Esophagus (tissue), 2 donors: ENCODE results near the gene MRPL2. TPM values are rescaled to one million over a fixed set of nuclear protein-coding genes. Genes with fewer than 3 reads are reported as not detected.

Experiments
- H3K27ac ChIP-seq, 2 donors: one replicate each; pipeline ENCODE4 v1.5.1; 2013; ENCODE audit warnings: low read depth in 2 of 2, mild to moderate bottlenecking in 2 of 2, inconsistent platforms in 1 of 2, low read length in 1 of 2, moderate library complexity in 1 of 2
- H3K27me3 ChIP-seq, 2 donors: one replicate each; pipeline ENCODE4 v1.6.1; 2013; ENCODE audit warnings: low read length in 2 of 2, control low read depth in 1 of 2, mild to moderate bottlenecking in 1 of 2; ENCODE audit not compliant: insufficient read depth in 2 of 2, control insufficient read depth in 1 of 2
- H3K36me3 ChIP-seq, 2 donors: one replicate each; pipeline ENCODE4 v1.6.1; 2013; ENCODE audit warnings: low read length in 1 of 2; ENCODE audit not compliant: control insufficient read depth in 2 of 2, insufficient read depth in 2 of 2
- H3K4me1 ChIP-seq, 2 donors: one replicate each; pipeline ENCODE4 v1.6.1; 2013; ENCODE audit warnings: low read length in 1 of 2; ENCODE audit not compliant: control insufficient read depth in 2 of 2, insufficient read depth in 2 of 2
- H3K4me3 ChIP-seq, 2 donors: one replicate each; pipeline ENCODE4 v1.5.1; 2013; ENCODE audit warnings: low read length in 2 of 2, mild to moderate bottlenecking in 2 of 2, low read depth in 1 of 2, moderate library complexity in 1 of 2
- H3K9me3 ChIP-seq, 2 donors: one replicate each; pipeline ENCODE4 v1.6.1; 2013; ENCODE audit warnings: mild to moderate bottlenecking in 2 of 2, low read depth in 1 of 2, low read length in 1 of 2, moderate library complexity in 1 of 2; ENCODE audit not compliant: control insufficient read depth in 2 of 2, insufficient read depth in 1 of 2
- WGBS, 2 donors: extraction: QIAGEN DNeasy Blood & Tissue Kit; methylation state at CpG; one replicate each; pipeline ENCODE4 v1.1.7; 2013; 5-methylcytosine and 5-hydroxymethylcytosine counted together
- polyA plus RNA-seq, 2 donors: library from polyadenylated mRNA; stranded (reverse); fragments of 200-250 nt; gene quantifications; one replicate each; pipeline ENCODE4 v1.2.3, GENCODE V29; 2013
- donor health status: healthy with polysubstance abuse.
- donor health status: Bipolar disorder and iron deficiency.

Gene MRPL2
- polyA plus RNA-seq, 2 donors = 48.9 to 54.6 TPM

GRCh38 chr6:43032326-43032725 lies 26.9 kb downstream of the MRPL2 start:
- no peaks in the 10 kb centered on the region for H3K4me1 ChIP-seq
- H3K4me3 ChIP-seq = no peak overlapping the region
- peaks cover 0 to 27% of the 10 kb centered on the region in 2 donors for H3K36me3 ChIP-seq
- no peaks in the 10 kb centered on the region for H3K27me3 ChIP-seq
- no peak overlapping the region for H3K27ac ChIP-seq
- 95% methylated on average over 4 of the region's 4 CpGs for WGBS, 2 donors
- no peaks in the 10 kb centered on the region for H3K9me3 ChIP-seq

GRCh38 chr6:43029120-43029519 lies 30.1 kb downstream of the MRPL2 start:
- no peak overlapping the region for H3K4me3 ChIP-seq
- H3K27ac ChIP-seq = no peak overlapping the region
- no peaks in the 10 kb centered on the region for H3K4me1 ChIP-seq
- H3K9me3 ChIP-seq = no peaks in the 10 kb centered on the region
- peaks cover 3 to 35% of the 10 kb centered on the region in 2 donors for H3K36me3 ChIP-seq
- no peaks in the 10 kb centered on the region for H3K27me3 ChIP-seq
- 90 to 92% methylated on average over 9 of the region's 9 CpGs for WGBS, 2 donors

GRCh38 chr6:43026365-43026764 lies 32.9 kb downstream of the MRPL2 start:
- WGBS, 2 donors = 91 to 92% methylated on average over 5 of the region's 5 CpGs

GRCh38 chr6:43024436-43024835 lies 34.8 kb downstream of the MRPL2 start:
- 87 to 93% methylated on average over 2 of the region's 2 CpGs for WGBS, 2 donors
- Histone ChIP-seq H3K27me3 (no peaks in the 10 kb centered on the region), H3K4me3 (no peak overlapping the region), H3K4me1 (peaks cover 2 to 4% of the 10 kb centered on the region in 2 donors), H3K27ac (no peak overlapping the region), H3K36me3 (peaks cover 3 to 34% of the 10 kb centered on the region in 2 donors), H3K9me3 (no peaks in the 10 kb centered on the region)

More at GRCh38 chr6:43026365-43026764, 32.9 kb downstream of the MRPL2 start:
- H3K4me3 ChIP-seq = no peak overlapping the region
- no peaks in the 10 kb centered on the region for H3K9me3 ChIP-seq
- H3K4me1 ChIP-seq = no peaks in the 10 kb centered on the region
- peaks cover 3 to 34% of the 10 kb centered on the region in 2 donors for H3K36me3 ChIP-seq
- no peaks in the 10 kb centered on the region for H3K27me3 ChIP-seq
- H3K27ac ChIP-seq = no peak overlapping the region

GRCh38 chr6:43021270-43022047 lies 37.8 kb downstream of the MRPL2 start, which contains the start of gene RRP36:
TSS of gene RRP36 (plus strand) at chr6:43021623. CDS start at chr6:43021655, 32 bp downstream.
- H3K27me3 ChIP-seq = no peaks in the 10 kb centered on the region
- peak within 1 kb of the TSS; percentile 90 to 94 for H3K27ac ChIP-seq
- H3K4me3 ChIP-seq = peak within 1 kb of the TSS; percentile 92 to 94
- H3K9me3 ChIP-seq = no peaks in the 10 kb centered on the region
- peaks cover 7 to 32% of the 10 kb centered on the region in 2 donors for H3K36me3 ChIP-seq
- 1% methylated on average over 34 to 56 of the region's 56 CpGs for WGBS, 2 donors
- H3K4me1 ChIP-seq = peaks cover 4 to 8% of the 10 kb centered on the region in 2 donors

- Histone ChIP-seq H3K4me1 (peaks cover 4 to 12% of the 10 kb centered on the region in 2 donors), H3K27me3 (no peaks in the 10 kb centered on the region), H3K27ac (peak overlapping the region; percentile 90 to 94), H3K4me3 (peak overlapping the region; percentile 92 to 94), H3K9me3 (no peaks in the 10 kb centered on the region), H3K36me3 (peaks cover 7 to 27% of the 10 kb centered on the region in 2 donors)
- 45 to 47% methylated on average over 5 of the region's 5 CpGs for WGBS, 2 donors
Measured at GRCh38 chr6:43020847-43021246, 38.4 kb downstream of the MRPL2 start.

GRCh38 chr6:43020052-43020705 lies 39.1 kb downstream of the MRPL2 start:
- H3K9me3 ChIP-seq = no peaks in the 10 kb centered on the region
- H3K4me3 ChIP-seq = no peak overlapping the region
- H3K36me3 ChIP-seq = peaks cover 7 to 27% of the 10 kb centered on the region in 2 donors
- no peaks in the 10 kb centered on the region for H3K27me3 ChIP-seq
- peaks cover 4 to 12% of the 10 kb centered on the region in 2 donors for H3K4me1 ChIP-seq
- peak overlapping the region in 1 of 2 donors; percentile 90 for H3K27ac ChIP-seq
- WGBS, 2 donors = 89% methylated on average over 3 of the region's 3 CpGs

GRCh38 chr6:43019152-43019551 lies 40.1 kb downstream of the MRPL2 start:
- WGBS, 2 donors = 81 to 91% methylated on average over 2 of the region's 2 CpGs
- Histone ChIP-seq H3K27me3 (no peaks in the 10 kb centered on the region), H3K36me3 (peaks cover 4 to 21% of the 10 kb centered on the region in 2 donors), H3K4me1 (peaks cover 4 to 12% of the 10 kb centered on the region in 2 donors), H3K27ac (no peak overlapping the region), H3K9me3 (no peaks in the 10 kb centered on the region), H3K4me3 (no peak overlapping the region)

- Histone ChIP-seq H3K36me3 (peaks cover 4 to 21% of the 10 kb centered on the region in 2 donors), H3K4me3 (no peak overlapping the region), H3K4me1 (peaks cover 6 to 12% of the 10 kb centered on the region in 2 donors), H3K27me3 (no peaks in the 10 kb centered on the region), H3K27ac (no peak overlapping the region), H3K9me3 (no peaks in the 10 kb centered on the region)
- WGBS, 2 donors = 89 to 91% methylated on average over 12 of the region's 12 CpGs
Measured at GRCh38 chr6:43016943-43017334, 42.3 kb downstream of the MRPL2 start.
